Endothelial cell (in vitro differentiated cells): Measurements from ENCODE around the gene EGR4. TPM values are rescaled to one million over a fixed set of nuclear protein-coding genes. Genes with fewer than 3 reads are reported as not detected.

Experiments used
- DNase-seq: peaks from one replicate; pipeline ENCODE4 v3.0.0; 2021; ENCODE audit warnings: low spot score
- H3K27ac Mint-ChIP-seq: one replicate; pipeline ENCODE4 v1.8.0; 2021; ENCODE audit warnings: mixed read lengths, inconsistent platforms; ENCODE audit not compliant: unreplicated experiment
- H3K27me3 Mint-ChIP-seq: one replicate; pipeline ENCODE4 v1.8.0; 2021; ENCODE audit warnings: mild to moderate bottlenecking, moderate library complexity, mixed read lengths, inconsistent platforms; ENCODE audit not compliant: unreplicated experiment
- H3K36me3 Mint-ChIP-seq: one replicate; pipeline ENCODE4 v1.8.0; 2021; ENCODE audit warnings: mild to moderate bottlenecking, low read depth, mixed read lengths, inconsistent platforms; ENCODE audit not compliant: unreplicated experiment
- H3K4me1 Mint-ChIP-seq: one replicate; pipeline ENCODE4 v1.8.0; 2021; ENCODE audit warnings: mild to moderate bottlenecking, mixed read lengths, inconsistent platforms; ENCODE audit not compliant: unreplicated experiment
- H3K4me3 Mint-ChIP-seq: one replicate; pipeline ENCODE4 v1.8.0; 2021; ENCODE audit warnings: mild to moderate bottlenecking, mixed read lengths, inconsistent platforms; ENCODE audit not compliant: unreplicated experiment
- H3K9me3 Mint-ChIP-seq: one replicate; pipeline ENCODE4 v1.8.0; 2021; ENCODE audit warnings: mixed read lengths, inconsistent platforms; ENCODE audit not compliant: unreplicated experiment
- CTCF ChIP-seq: fragments of 200-600 bp; sonication (generic); IDR thresholded peaks from one replicate; pipeline ENCODE4 v1.5.0; 2021; ENCODE audit warnings: antibody characterized with exemption; ENCODE audit not compliant: unreplicated experiment
- total RNA-seq: library from RNA; stranded (reverse); fragmentation: NEBNext Ultra II Directional; extraction: Animal tissue kit (Norgen Biotek cat#: 25700); gene quantifications from one replicate; pipeline ENCODE4 v1.2.1, GENCODE V29; 2021; ENCODE audit not compliant: unreplicated experiment

The EGR4 gene
- total RNA-seq, 1 donor from 2014 or later, result 0.15 TPM

DNA sequence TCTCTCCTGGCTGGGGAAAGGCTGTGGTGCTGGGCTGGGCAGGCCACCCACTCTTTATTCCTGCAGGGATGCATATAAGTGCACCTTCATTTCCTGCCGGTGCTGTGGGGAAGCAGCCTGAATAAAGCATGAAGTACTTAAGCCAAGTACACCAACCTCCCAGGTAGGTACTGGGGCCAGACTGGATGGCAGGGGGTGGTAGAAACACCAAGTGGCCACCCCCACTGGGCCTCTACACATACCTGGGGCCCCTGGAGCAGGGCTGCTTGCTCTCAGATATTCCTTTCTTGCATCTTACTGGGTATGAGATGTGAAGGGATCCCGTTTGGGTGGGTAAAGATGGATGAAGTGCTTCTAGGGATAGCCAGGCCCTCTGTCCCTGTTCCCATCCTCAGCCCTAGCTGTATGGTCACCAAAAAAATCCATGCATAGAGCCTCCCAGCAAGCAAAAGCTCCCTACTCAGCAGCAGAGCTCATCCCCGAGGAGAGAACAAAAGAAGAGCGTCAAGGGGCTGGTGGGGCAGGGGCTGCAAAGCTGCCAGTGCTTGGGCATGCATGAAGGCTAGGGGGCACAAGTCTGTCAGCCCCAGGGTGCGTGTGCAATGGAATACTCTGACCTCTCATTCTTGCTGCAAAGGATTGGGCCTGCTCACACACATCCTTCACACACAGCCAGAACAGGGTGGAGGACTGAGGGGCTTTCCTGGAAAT is 37.3 kb downstream of the EGR4 start:
- DNase-seq, result no peak
- no peak overlapping the region for H3K27ac Mint-ChIP-seq
- peaks cover 16% of the 10 kb centered on the region for H3K27me3 Mint-ChIP-seq
- H3K4me3 Mint-ChIP-seq, result no peak overlapping the region
- H3K36me3 Mint-ChIP-seq, result peaks cover 14% of the 10 kb centered on the region
- no peaks in the 10 kb centered on the region for H3K9me3 Mint-ChIP-seq
- no peaks in the 10 kb centered on the region for H3K4me1 Mint-ChIP-seq
- no peak for TF ChIP-seq CTCF

DNA sequence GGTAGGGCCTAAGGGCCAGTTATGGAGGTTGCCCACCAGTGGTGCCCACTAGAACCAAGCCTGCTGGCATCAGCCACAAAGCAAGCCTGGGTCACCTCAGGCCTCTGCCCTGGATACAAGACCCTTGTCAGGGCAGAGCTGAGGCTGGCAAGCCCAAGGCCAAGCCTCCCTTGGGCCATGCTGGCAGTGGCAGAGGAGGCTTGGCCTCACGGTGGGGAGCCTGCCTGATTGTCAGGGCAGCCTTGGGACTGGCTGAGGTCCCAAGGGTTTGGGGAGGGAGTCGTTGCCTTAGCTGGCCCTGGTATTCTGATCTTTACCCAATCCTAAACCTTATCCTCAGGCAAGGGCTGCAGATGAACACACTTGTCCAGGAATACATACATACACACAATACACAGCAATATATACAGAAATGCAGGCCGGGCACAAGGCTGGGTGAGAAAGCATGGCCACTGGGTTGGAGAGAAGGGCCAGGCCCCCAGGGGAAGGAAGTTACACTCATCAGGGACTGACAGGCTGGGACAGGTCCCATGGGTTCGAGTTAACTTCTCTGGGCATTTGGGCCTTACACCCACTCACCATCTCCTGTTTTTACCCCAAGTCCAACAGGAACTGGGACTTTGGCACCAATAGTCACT is 38.2 kb downstream of the EGR4 start:
- H3K9me3 Mint-ChIP-seq, result no peaks in the 10 kb centered on the region
- H3K4me3 Mint-ChIP-seq, result no peak overlapping the region
- H3K27me3 Mint-ChIP-seq, result peaks cover 16% of the 10 kb centered on the region
- H3K4me1 Mint-ChIP-seq, result no peaks in the 10 kb centered on the region
- H3K36me3 Mint-ChIP-seq, result peaks cover 23% of the 10 kb centered on the region
- no peak overlapping the region for H3K27ac Mint-ChIP-seq
- no peak for DNase-seq
- TF ChIP-seq CTCF, result no peak

GRCh38 chr2:73254343-73255006 is 38.9 kb downstream of the EGR4 start:
- DNase-seq, result no peak
- TF ChIP-seq CTCF, result no peak
- Mint-ChIP-seq H3K27ac (no peak overlapping the region), H3K9me3 (no peaks in the 10 kb centered on the region), H3K36me3 (peaks cover 29% of the 10 kb centered on the region), H3K4me1 (no peaks in the 10 kb centered on the region), H3K4me3 (no peak overlapping the region), H3K27me3 (peaks cover 17% of the 10 kb centered on the region)

- H3K9me3 Mint-ChIP-seq, result no peaks in the 10 kb centered on the region
- peaks cover 15% of the 10 kb centered on the region for H3K27me3 Mint-ChIP-seq
- peaks cover 32% of the 10 kb centered on the region for H3K36me3 Mint-ChIP-seq
- no peak overlapping the region for H3K27ac Mint-ChIP-seq
- no peak overlapping the region for H3K4me3 Mint-ChIP-seq
- no peaks in the 10 kb centered on the region for H3K4me1 Mint-ChIP-seq
- no peak for TF ChIP-seq CTCF
- no peak for DNase-seq
Observed at GRCh38 chr2:73253901-73254300, 39.4 kb downstream of the EGR4 start.

DNA sequence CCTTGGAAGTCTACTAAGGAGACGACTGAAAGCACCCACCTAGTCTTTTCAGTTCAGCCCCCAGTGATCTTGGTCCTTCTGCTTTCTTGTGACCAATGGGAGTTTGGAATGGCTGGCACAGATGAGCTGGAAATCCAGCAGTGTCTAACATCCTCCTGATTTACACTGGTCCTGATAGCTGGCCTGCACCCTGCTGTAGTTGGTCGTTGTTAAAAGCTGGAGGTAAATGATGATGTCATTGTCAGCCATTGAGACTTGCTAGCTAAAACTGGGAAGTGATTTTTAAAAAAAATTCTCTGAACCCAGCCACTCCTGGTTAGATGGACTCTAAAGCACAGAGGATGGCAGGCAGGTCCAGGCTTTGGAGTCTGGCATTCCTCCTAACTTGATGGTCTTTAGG is 39.9 kb downstream of the EGR4 start:
- DNase-seq, result no peak
- H3K4me3 Mint-ChIP-seq, result peak overlapping the region; percentile 45
- no peak overlapping the region for H3K27ac Mint-ChIP-seq
- no peak for TF ChIP-seq CTCF
- no peaks in the 10 kb centered on the region for H3K4me1 Mint-ChIP-seq
- no peaks in the 10 kb centered on the region for H3K9me3 Mint-ChIP-seq
- H3K27me3 Mint-ChIP-seq, result peaks cover 15% of the 10 kb centered on the region
- H3K36me3 Mint-ChIP-seq, result peaks cover 36% of the 10 kb centered on the region
